Occipital lobe (tissue), 2 donors: ENCODE results near the gene C15orf61. TPM values are rescaled to one million over a fixed set of nuclear protein-coding genes. Genes with fewer than 3 reads are reported as not detected.
A peak's percentile ranks its signal among the peaks of the same experiment; 100 is the strongest.

Experiments
- DNase-seq: peaks from one replicate; lab custom pipeline; 2025; lab: John Stamatoyannopoulos, UW
- total RNA-seq: library from RNA; depleted of rRNA; stranded (reverse); fragments of >200 nt; gene quantifications from one replicate; pipeline ENCODE4 v1.2.3, GENCODE V29; 2014

Gene C15orf61
- total RNA-seq, 1 donor from 2014 or later = 33.2 TPM

DNA sequence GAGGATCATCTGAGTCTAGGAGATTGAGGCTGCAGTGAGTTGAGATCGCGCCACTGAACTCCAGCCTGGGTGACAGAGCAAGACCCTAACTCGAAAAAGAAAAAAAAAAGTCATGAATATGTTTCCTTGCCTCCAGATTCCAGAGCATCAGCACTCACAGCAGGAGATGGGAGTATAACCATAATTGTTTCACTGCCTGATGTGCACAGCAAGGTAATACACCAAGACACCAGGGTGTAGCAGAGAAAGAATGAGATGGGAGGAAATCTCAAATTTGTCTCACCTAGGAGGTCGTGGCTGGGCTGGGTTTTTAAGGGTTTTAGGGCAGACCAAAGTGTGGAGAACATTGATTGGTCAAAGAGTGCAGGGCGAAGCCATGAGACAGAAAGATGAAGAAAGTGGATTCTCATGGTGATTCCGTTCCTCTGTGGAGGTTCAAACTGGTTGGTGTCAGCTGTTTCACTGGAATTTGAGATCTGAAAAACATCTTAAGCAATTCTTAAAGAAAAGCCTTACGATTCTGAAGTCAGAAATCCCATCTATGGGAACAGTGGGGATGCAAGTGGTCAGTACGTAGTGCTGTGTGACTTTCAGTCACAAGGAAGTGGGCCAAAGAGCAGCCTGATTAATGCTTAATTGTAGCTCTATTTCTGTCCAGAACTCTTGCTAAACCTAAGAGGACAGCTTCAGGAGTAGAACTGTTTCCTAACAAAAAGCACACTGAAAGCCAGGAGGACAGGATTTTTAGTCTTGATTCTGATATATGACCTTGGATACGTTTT, 7.8 kb upstream of the C15orf61 start:
- DNase-seq = no peak

- DNase-seq = no peak
Observed at GRCh38 chr15:67515090-67515489, 5.8 kb upstream of the C15orf61 start.

GRCh38 chr15:67515557-67515956, 5.4 kb upstream of the C15orf61 start:
- DNase-seq = no peak

DNA sequence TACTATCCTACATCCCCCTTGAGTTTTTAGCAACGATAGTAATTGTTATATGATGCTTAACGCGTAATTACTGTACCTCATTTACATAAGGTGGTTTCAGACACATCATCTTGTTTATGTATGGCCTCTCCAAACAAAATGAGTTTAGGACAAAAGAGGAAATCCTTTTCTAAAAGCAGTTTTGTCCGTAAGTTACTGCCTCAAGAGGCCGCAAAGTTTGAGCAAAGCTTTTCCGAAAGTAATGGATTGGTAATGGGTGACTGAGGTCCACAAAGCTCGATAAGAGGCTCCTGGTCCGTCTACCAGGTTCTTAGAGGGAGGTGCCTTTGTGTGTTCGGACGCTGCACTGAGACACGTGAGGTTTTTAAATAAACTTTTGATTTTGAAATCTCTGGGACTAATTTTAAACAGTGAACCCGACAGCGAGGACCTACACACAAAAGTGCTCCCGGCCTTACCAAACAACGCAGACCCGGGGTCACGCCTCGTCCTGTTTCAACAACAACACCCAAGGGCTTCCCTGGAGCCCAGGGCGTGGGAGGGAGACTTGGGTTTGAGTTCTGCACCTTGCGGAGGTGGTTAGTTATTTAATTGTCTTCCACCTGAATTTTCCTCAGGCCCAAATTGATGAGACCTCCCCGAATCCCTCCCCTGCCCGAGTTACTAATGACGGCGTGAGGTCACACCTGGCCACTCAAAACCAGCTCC, 456 bp upstream of the C15orf61 start:
- no peak for DNase-seq

- no peak for DNase-seq
Observed at GRCh38 chr15:67521783-67522568, 1.0 kb downstream of the C15orf61 start.

- DNase-seq = no peak
Observed at GRCh38 chr15:67523330-67523729, 2.4 kb downstream of the C15orf61 start.

DNA sequence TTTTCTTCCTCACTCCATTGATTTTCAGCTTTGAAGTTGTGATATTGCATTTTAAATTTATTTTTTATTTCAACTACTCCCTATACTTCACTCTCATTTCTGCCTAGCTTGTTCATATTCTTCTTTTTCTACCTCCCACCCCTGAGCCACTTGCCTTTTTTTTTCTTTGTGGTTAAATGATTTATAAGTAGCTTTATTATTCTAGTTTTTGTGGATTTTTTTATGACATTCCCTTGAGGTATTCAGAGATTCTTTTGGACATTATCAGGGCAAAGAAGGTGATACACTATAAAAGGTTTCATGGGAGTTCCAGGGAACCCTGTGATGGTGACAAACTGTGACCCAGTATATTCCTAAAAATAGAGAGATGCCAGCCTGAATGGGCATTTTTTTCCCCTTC, 3.3 kb downstream of the C15orf61 start:
- DNase-seq = no peak

DNA sequence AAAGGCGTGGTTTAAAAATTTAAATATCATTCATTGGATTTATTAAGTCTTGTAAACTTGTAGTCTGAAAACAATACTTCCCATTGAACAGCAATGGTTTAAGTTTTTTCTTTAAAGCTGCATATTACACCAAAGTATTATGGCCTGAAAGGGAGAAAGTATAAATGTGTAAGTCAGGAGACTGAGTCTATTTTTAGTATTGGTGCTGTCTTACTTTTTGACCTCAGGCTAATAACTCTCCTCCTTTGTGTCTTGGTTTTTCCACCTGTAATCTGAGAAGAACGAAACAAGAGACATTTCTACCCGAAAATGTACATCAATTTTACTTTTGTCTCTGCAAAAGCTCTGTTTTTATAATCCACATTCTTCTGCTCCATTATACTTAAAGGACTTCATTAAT, 7.6 kb downstream of the C15orf61 start:
- no peak for DNase-seq

DNA sequence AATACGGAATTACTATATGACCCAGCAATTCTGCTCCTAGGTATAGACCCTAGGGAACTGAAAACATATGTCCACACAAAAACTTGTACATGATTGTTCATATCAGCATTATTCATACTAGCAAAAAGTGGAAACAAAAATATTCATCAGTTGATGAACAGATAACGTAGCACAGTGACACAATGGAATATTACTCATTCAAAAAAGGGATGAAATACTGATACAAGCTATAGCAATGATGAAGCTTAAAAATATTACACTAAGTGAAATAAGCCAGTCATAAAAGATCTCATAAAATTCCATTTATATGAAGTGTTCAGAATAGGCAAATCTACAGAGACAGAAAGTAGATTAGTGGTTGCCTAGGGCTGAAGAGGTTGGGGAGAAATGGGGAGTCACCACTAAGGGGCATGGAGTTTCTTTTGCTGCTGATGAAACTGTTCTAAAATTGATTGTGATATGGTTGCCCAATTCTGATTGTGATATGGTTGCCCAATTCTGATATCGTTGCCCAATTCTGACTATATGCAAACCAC, 10.5 kb downstream of the C15orf61 start:
- no peak for DNase-seq

- DNase-seq = no peak
Observed at GRCh38 chr15:67533873-67534272, 12.9 kb downstream of the C15orf61 start.

DNA sequence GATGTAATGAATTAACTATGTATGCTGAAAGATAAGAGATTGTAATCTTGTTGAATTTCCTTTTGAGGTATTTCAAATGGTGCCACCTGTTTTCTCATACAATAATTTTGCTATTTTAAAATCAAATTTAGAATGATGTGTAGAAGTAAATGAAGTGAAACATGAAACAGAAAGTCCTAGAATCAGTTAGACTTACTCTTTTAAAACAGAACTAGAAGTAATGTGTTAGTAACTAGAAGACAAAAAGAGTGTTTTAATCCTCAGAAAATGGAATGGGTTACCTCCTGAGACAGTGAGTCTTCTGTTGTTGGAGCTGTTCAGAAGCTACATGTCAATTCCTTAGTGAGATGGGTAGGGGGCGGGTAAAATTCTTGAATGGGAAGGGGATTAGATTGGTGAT, 13.4 kb downstream of the C15orf61 start:
- no peak for DNase-seq

DNA sequence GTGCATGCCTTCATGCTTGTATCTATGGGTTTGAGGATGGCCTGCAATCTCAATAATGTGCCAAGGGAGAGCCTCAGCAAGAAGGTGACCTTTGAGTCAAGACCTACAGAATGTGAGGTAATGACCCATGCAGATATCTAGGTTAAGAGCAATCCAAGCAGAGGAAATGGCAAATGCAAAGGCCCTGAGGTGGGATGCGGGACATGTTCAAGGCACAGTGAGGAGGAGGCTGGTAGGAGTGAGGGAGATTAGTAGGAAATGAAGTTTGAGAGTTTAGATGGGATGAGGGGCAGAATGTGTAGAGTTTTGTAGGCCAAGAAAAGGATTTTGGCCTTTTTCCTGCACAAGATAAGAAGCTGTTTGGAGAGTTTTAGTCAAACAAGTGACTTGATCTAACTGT, 16.8 kb downstream of the C15orf61 start:
- no peak for DNase-seq

DNA sequence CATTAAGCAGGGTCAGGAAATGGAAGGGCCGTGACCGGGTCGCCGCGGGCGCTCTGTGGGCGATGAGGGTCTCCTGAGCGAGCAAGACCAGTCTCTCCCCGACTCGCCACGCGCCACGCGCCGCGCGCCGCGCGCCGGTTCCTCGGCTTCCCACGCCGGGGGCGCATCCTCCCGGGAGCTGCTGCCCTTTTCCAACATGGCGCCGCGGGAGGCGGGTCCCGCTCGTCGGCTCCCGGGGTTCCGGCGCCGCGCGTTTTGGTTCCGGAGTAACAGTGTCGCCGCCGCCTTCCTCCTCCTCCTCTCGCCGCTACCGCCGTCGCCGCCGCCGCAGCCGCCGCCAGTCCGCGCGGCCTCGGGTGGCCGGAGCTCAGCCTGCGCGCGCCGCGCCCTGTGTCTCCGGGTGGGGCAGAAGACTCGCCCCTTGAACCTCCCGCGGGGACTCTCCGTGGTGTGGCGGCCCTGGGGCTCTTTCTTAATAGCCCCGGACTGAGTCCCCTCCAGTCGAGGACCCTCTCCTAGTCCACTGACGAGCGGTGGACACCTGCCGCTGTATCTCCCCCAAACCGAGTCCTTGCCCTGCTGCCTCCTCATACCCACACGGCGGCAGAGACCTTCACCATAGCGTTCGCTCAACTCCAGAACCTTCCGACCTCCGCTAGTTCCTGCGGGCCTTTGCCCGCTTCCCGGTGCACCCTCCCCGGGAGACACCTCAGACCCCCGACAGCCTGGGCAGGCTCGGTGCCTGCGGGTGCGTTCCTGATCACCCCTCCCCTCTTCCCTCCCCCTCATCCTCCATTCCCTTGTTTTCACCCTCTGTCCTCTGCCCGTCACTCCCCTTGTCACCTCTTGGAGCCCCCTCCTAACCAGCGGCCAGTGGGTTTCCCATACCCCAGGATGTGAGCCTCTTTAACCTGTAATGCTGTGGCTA, 21.8 kb downstream of the C15orf61 start, which contains the start of gene MAP2K5:
Gene MAP2K5 (plus strand): TSS at position 284 of the 928 bp plus-strand sequence. CDS start 633 bp downstream, at position 917.
- DNase-seq = peak; percentile 83

GRCh38 chr15:67543348-67543718, 22.4 kb downstream of the C15orf61 start:
- DNase-seq = no peak

DNA sequence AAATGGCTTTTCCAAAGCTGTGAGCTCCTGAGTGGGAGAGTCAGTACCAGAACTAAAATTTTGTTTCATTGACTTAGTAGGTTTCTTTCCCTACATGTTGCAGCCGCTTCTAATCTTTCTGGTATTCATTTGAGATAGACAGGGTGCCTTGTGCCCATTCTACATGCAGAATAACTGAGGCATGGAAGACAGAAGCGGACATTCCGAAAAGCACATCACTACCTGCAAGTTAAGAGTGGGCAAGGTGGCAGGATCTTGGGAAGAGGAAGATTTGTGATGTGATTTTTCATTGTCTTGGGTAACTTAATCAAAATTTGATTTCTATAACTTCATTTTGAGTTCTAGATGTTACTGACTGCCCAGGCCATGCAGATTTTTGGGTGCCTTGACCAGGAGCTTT, 23.5 kb downstream of the C15orf61 start:
- no peak for DNase-seq

DNA sequence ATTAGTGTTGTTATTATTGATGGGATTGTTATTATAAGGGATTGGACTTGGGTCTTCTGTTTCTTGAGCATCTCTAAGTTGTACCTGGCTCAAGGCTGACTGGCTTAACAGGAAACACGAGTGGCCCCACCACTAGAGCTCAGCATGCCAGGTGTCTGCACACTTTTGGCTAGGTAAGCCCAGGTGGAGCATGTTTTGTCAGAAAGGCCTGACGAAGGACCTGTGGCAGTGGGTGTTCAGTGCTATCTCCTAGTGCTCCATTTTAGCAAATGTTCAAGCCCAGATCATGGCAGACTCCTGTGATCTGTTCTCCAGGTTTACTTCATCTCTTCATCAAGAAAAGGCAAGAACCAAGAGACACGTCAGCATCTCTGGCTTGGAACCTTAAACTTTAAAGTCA, 24.9 kb downstream of the C15orf61 start:
- no peak for DNase-seq

GRCh38 chr15:67547064-67547463, 26.1 kb downstream of the C15orf61 start:
- DNase-seq = no peak

DNA sequence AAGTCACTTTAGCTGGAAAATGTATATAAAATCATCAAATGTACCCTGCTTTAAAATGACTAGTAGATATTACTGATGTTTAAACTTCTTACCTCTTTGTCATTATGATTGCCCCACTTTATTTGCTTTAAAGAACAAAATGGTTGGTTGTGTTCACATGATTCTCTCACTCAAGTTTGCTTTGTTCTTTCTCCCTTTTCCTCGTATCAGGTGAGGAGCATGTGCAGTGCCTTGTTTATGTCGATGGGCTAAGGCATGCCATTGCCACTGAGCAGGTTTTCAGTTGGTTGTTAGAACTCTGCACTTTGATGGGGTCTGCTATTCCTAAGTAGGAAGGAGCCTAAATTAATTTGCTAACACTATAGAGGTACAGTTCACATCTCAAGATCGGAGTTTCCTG, 26.9 kb downstream of the C15orf61 start:
- DNase-seq = no peak

DNA sequence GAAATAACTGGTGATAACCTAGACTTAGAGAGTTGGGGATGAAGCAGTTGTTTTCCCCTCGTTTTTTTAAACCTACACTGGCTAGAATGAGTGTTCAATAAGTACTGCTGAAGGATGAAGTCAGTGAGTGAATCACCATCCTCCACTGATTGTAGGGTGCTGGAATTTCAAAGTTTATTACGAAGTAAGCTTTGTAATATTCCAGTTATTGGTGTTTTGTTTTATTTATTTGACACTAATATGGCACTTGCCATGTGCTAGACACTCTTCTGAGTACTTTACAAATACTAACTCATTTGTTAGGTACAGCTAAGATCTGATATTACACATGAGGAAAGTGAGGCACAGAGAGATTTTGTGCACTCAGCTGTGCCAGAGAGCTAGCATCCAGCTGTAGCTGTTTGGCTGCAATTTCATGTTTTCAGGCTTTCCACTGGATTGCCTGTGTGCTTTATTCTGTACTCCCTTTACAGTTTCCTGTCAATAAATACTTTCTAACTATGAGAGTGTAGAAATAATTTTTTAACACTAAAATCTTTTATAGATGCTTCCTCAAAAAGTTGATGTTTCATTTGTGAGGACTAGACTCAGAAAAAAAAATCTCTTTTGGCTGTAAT, 27.4 kb downstream of the C15orf61 start:
- no peak for DNase-seq
